H1 (cell line): ENCODE results near the gene CLDN25. TPM values are rescaled to one million over a fixed set of nuclear protein-coding genes. Genes with fewer than 3 reads are reported as not detected.

Experiments used
- CTCF ChIA-PET: fragments of 300-600 bp; sonication (Branson Sonifier 250); formaldehyde crosslinking; loops from one replicate; lab custom pipeline; 2021; ENCODE audit not compliant: partially characterized antibody; lab: Charles Lee
- POLR2A ChIA-PET: fragments of 300-600 bp; sonication (Branson Sonifier 250); formaldehyde crosslinking; loops from one replicate; lab custom pipeline; 2021; ENCODE audit warnings: inconsistent platforms; ENCODE audit not compliant: partially characterized antibody; lab: Charles Lee
- DNase-seq, 2 experiments: peaks; one replicate each; pipeline versions ENCODE4 v3.0.0 to v3.0.0-alpha.2; 2010 to 2022; ENCODE audit warnings: low spot score in 2 of 2, low read depth in 1 of 2, mixed read lengths in 1 of 2
- FAIRE-seq: peaks from 2 replicates; lab custom pipeline; 2011; peaks lifted over from hg19 to GRCh38; lab: Jason Lieb, UNC
- H2AFZ ChIP-seq: 2 replicates; pipeline ENCODE4 v1.8.1; 2012; ENCODE audit warnings: low read length, inconsistent platforms
- H2AK5ac ChIP-seq: 2 replicates; pipeline ENCODE4 v1.6.1; 2013; ENCODE audit warnings: low read depth, low read length
- H2BK120ac ChIP-seq: replicated peaks from 2 replicates; pipeline ENCODE3; 2013; ENCODE audit warnings: low read depth, low read length, inconsistent platforms
- H2BK12ac ChIP-seq: 2 replicates; pipeline ENCODE4 v1.6.1; 2013; ENCODE audit warnings: low read depth, low read length
- H2BK15ac ChIP-seq: 2 replicates; pipeline ENCODE4 v1.6.1; 2013; ENCODE audit warnings: low read length
- H2BK20ac ChIP-seq: 2 replicates; pipeline ENCODE4 v1.6.1; 2013; ENCODE audit warnings: low read length
- H2BK5ac ChIP-seq: 2 replicates; pipeline ENCODE4 v1.6.1; 2013; ENCODE audit warnings: low read depth, low read length
- H3K14ac ChIP-seq: 2 replicates; pipeline ENCODE4 v1.6.1; 2013; ENCODE audit warnings: inconsistent platforms; ENCODE audit not compliant: insufficient read length
- H3K18ac ChIP-seq: 2 replicates; pipeline ENCODE4 v1.6.1; 2013; ENCODE audit warnings: low read length; ENCODE audit errors: extremely low read depth
- H3K23ac ChIP-seq: 2 replicates; pipeline ENCODE4 v1.6.1; 2013; ENCODE audit warnings: inconsistent platforms; ENCODE audit not compliant: insufficient read length
- H3K23me2 ChIP-seq: 2 replicates; pipeline ENCODE4 v1.6.1; 2013; ENCODE audit warnings: low read depth, low read length
- H3K27ac ChIP-seq: 2 replicates; pipeline ENCODE4 v1.6.1; 2011; ENCODE audit warnings: low read depth, low read length, inconsistent platforms
- H3K27me3 ChIP-seq, 4 experiments: replicated peaks in 1 of 4; 1 replicate in 1 of 4; 2 replicates in 3 of 4; pipeline versions ENCODE4 v1.6.1 to v1.8.1; 2011 to 2013; ENCODE audit warnings: low read length in 3 of 4, mild to moderate bottlenecking in 3 of 4, inconsistent platforms in 2 of 4, mixed read lengths in 2 of 4, moderate library complexity in 1 of 4; ENCODE audit not compliant: control insufficient read depth in 3 of 4, insufficient read depth in 3 of 4; ENCODE audit errors: extremely low read depth in 1 of 4
- H3K36me3 ChIP-seq, 4 experiments: 2 replicates each; pipeline versions ENCODE4 v1.6.1 to v1.8.1; 2011 to 2013; ENCODE audit warnings: mild to moderate bottlenecking in 4 of 4, low read length in 3 of 4, moderate library complexity in 2 of 4, control low read depth in 1 of 4, inconsistent platforms in 1 of 4; ENCODE audit not compliant: insufficient read depth in 4 of 4, control insufficient read depth in 2 of 4
- H3K4ac ChIP-seq: replicated peaks from 2 replicates; pipeline ENCODE3; 2013; ENCODE audit warnings: low read length, low read depth, mixed read lengths, inconsistent platforms; ENCODE audit not compliant: insufficient read length
- H3K4me1 ChIP-seq, 4 experiments: replicated peaks in 1 of 4; 1 replicate in 1 of 4; 2 replicates in 3 of 4; pipeline versions ENCODE4 v1.6.1 to v1.8.1; 2011 to 2013; ENCODE audit warnings: low read length in 3 of 4, inconsistent platforms in 2 of 4, mixed read lengths in 1 of 4; ENCODE audit not compliant: insufficient read depth in 4 of 4, control insufficient read depth in 3 of 4
- H3K4me2 ChIP-seq, 2 experiments: 2 replicates each; pipeline versions ENCODE4 v1.6.1 to v1.8.1; 2011 to 2013; ENCODE audit warnings: low read depth in 2 of 2, low read length in 2 of 2, control low read depth in 1 of 2, inconsistent platforms in 1 of 2, mild to moderate bottlenecking in 1 of 2; ENCODE audit not compliant: insufficient read depth in 1 of 2
- H3K4me3 ChIP-seq, 4 experiments: fragments of 200-600, 300-600 bp in 1 of 4; sonication (generic), shearing (Covaris generic), sonication (Bioruptor Twin) in 1 of 4; 2 replicates each; pipeline versions ENCODE4 v1.5.1 to v1.8.1; 2011 to 2016; ENCODE audit warnings: low read length in 4 of 4, low read depth in 3 of 4, control low read depth in 2 of 4, inconsistent platforms in 2 of 4, mild to moderate bottlenecking in 2 of 4, mixed read lengths in 1 of 4, moderate library complexity in 1 of 4; ENCODE audit not compliant: insufficient read depth in 2 of 4; ENCODE audit errors: extremely low read depth in 1 of 4
- H3K56ac ChIP-seq: replicated peaks from 2 replicates; pipeline ENCODE3; 2013; ENCODE audit warnings: low read depth, mild to moderate bottlenecking, mixed read lengths, low read length, inconsistent platforms; ENCODE audit not compliant: insufficient read length
- H3K79me1 ChIP-seq: 2 replicates; pipeline ENCODE4 v1.6.1; 2013; ENCODE audit warnings: low read depth, low read length, control low read depth
- H3K79me2 ChIP-seq, 2 experiments: 2 replicates each; pipeline versions ENCODE4 v1.6.1 to v1.8.1; 2012 to 2013; ENCODE audit warnings: low read length in 2 of 2, mild to moderate bottlenecking in 2 of 2, inconsistent platforms in 1 of 2; ENCODE audit not compliant: insufficient read depth in 2 of 2, control insufficient read depth in 1 of 2
- H3K9ac ChIP-seq, 4 experiments: replicated peaks in 1 of 4; 1 replicate in 1 of 4; 2 replicates in 3 of 4; pipeline versions ENCODE4 v1.6.1 to v1.8.1; 2011 to 2013; ENCODE audit warnings: low read depth in 3 of 4, low read length in 3 of 4, control low read depth in 2 of 4, mild to moderate bottlenecking in 2 of 4, moderate library complexity in 2 of 4, inconsistent platforms in 1 of 4; ENCODE audit errors: extremely low read depth in 1 of 4
- H3K9me3 ChIP-seq, 2 experiments: 2 replicates each; pipeline versions ENCODE4 v1.6.1 to v1.8.1; 2012 to 2013; ENCODE audit warnings: mild to moderate bottlenecking in 2 of 2, moderate library complexity in 2 of 2, control low read depth in 1 of 2, inconsistent platforms in 1 of 2, low read depth in 1 of 2, low read length in 1 of 2, mixed read lengths in 1 of 2; ENCODE audit not compliant: insufficient read depth in 2 of 2
- H4K20me1 ChIP-seq, 2 experiments: replicated peaks in 1 of 2; 2 replicates each; pipeline versions ENCODE3 to v1.8.1; 2011 to 2013; ENCODE audit warnings: inconsistent platforms in 2 of 2, low read length in 2 of 2, mild to moderate bottlenecking in 1 of 2; ENCODE audit not compliant: insufficient read depth in 2 of 2, control insufficient read depth in 1 of 2
- H4K5ac ChIP-seq: 2 replicates; pipeline ENCODE4 v1.6.1; 2013; ENCODE audit warnings: low read length, low read depth, mixed read lengths, inconsistent platforms; ENCODE audit not compliant: insufficient read length
- H4K8ac ChIP-seq: 2 replicates; pipeline ENCODE4 v1.8.0; 2013; ENCODE audit warnings: mild to moderate bottlenecking, moderate library complexity, low read length, inconsistent platforms; ENCODE audit not compliant: insufficient read depth; ENCODE audit errors: extremely low read depth
- H4K91ac ChIP-seq: replicated peaks from 2 replicates; pipeline ENCODE3; 2013; ENCODE audit warnings: low read length, mixed read lengths, inconsistent platforms; ENCODE audit not compliant: insufficient read length
- CEBPB ChIP-seq: IDR thresholded peaks from 2 replicates; pipeline ENCODE4 v1.6.1; 2012; ENCODE audit warnings: low read depth, low read length
- CHD1 ChIP-seq: IDR thresholded peaks from 2 replicates; pipeline ENCODE4 v1.6.1; 2012; ENCODE audit warnings: low read depth, low read length, improper control_type of control experiment
- CTCF ChIP-seq, 3 experiments: IDR thresholded peaks; 1 replicate in 2 of 3; 2 replicates in 1 of 3; pipeline versions ENCODE4 v1.5.1 to v1.6.1; 2011; ENCODE audit warnings: low read length in 3 of 3, mild to moderate bottlenecking in 3 of 3, inconsistent platforms in 2 of 3, low read depth in 1 of 3, moderate library complexity in 1 of 3; ENCODE audit not compliant: insufficient read depth in 1 of 3; ENCODE audit errors: control extremely low read depth in 1 of 3
- EZH2 ChIP-seq: fragments of 200-600 bp; sonication (generic); IDR thresholded peaks from 2 replicates; pipeline ENCODE4 v1.7.1; 2012; ENCODE audit warnings: low read depth, mild to moderate bottlenecking, moderate library complexity, low read length, inconsistent platforms; ENCODE audit not compliant: severe bottlenecking
- KDM4A ChIP-seq: IDR thresholded peaks from one replicate; pipeline ENCODE4 v1.7.1; 2012; ENCODE audit warnings: low read depth, mild to moderate bottlenecking, moderate library complexity, low read length, inconsistent platforms; ENCODE audit not compliant: severe bottlenecking
- NANOG ChIP-seq: IDR thresholded peaks from 2 replicates; pipeline ENCODE4 v1.6.1; 2011; ENCODE audit warnings: low read length, low read depth, mild to moderate bottlenecking, inconsistent platforms; ENCODE audit not compliant: insufficient read depth, poor library complexity, severe bottlenecking
- NRF1 ChIP-seq: IDR thresholded peaks from 2 replicates; pipeline ENCODE4 v1.6.1; 2011; ENCODE audit warnings: mild to moderate bottlenecking, low read depth, low read length, improper control_type of control experiment
- POLR2AphosphoS5 ChIP-seq: IDR thresholded peaks from 2 replicates; pipeline ENCODE4 v1.6.1; 2011; ENCODE audit warnings: low read depth, low read length
- RBBP5 ChIP-seq: IDR thresholded peaks from 2 replicates; pipeline ENCODE4 v1.7.1; 2012; ENCODE audit warnings: low read depth, mild to moderate bottlenecking, inconsistent platforms, low read length, moderate library complexity, borderline replicate concordance
- USF2 ChIP-seq: IDR thresholded peaks from 2 replicates; pipeline ENCODE4 v1.6.1; 2011; ENCODE audit warnings: low read length, improper control_type of control experiment
- YY1 ChIP-seq: IDR thresholded peaks from 2 replicates; pipeline ENCODE4 v1.6.1; 2011; ENCODE audit warnings: low read depth, mild to moderate bottlenecking, low read length
- WGBS, 2 experiments: shearing (Covaris generic) in 1 of 2; methylation state at CpG; one replicate each; pipeline versions ENCODE4 v1.1.6 to v1.1.7; 2013 to 2015; ENCODE audit warnings: low lambda C conversion rate in 2 of 2, mixed read lengths in 2 of 2, inconsistent platforms in 1 of 2, low coverage in 1 of 2, missing lambda C conversion rate in 1 of 2; ENCODE audit not compliant: insufficient replicate concordance in 2 of 2, insufficient coverage in 1 of 2, insufficient read length in 1 of 2; ENCODE audit errors: extremely low coverage in 1 of 2, missing lambda C conversion rate in 1 of 2; 5-methylcytosine and 5-hydroxymethylcytosine counted together
- polyA plus RNA-seq, 7 experiments: library from polyadenylated mRNA; depleted of rRNA in 3 of 7; stranded (reverse) in 5 of 7; unstranded in 2 of 7; fragments of >200 nt in 5 of 7; fragments of 200-250 nt in 2 of 7; gene quantifications; 1 replicate in 5 of 7; 2 replicates in 1 of 7; 4 replicates in 1 of 7; pipeline versions ENCODE4 v1.2.1 to v1.2.3, GENCODE V29; 2011 to 2013; ENCODE audit warnings: missing spikeins in 2 of 7, mixed read lengths in 2 of 7
- total RNA-seq: library from RNA; stranded (reverse); fragmentation: NEBNext Ultra II Directional; extraction: Animal tissue kit (Norgen Biotek cat#: 25700); gene quantifications from 2 replicates; pipeline ENCODE4 v1.2.1, GENCODE V29; 2021

Gene CLDN25
- total and polyA plus RNA-seq, 2 of the 8 experiments (the other 6 are each of a cell fraction or from before 2014, with no cell fraction given) = not detected

DNA sequence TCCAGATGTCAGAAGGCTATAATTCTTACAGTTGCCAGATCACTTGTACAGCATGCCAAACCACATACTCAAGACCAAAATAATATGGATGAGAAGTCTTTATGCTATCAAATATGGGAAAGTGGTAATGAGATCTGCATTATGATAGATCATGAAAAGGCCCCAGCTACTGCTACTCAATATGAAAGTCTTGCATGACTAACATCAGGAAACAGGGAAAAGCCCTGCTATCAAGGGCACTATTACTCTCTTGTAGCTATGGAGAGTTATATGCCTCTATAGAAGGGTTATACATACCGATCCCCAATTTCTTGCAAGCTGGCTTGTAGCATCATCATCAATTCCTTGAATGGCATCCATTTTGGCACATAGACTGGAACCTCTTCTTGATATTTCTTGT is 43.3 kb upstream of the CLDN25 start:
- no peak overlapping the region for H3K4me3 ChIP-seq
- no peak overlapping the region for H2BK15ac ChIP-seq
- no peak overlapping the region for H4K8ac ChIP-seq
- peaks cover 0 to 62% (median 35%) of the 10 kb centered on the region in 4 experiments; a peak in 7 of 8 replicates for H3K36me3 ChIP-seq
- H2AFZ ChIP-seq = no peak overlapping the region
- H4K20me1 ChIP-seq = no peaks in the 10 kb centered on the region
- no peak overlapping the region for H4K5ac ChIP-seq
- no peak overlapping the region for H2BK5ac ChIP-seq
- no peaks in the 10 kb centered on the region for H3K9me3 ChIP-seq
- no peak overlapping the region for H3K14ac ChIP-seq
- no peak overlapping the region for H2AK5ac ChIP-seq
- H3K27ac ChIP-seq = no peak overlapping the region
- H4K91ac ChIP-seq = no peak overlapping the region
- no peaks in the 10 kb centered on the region for H3K79me1 ChIP-seq
- no peak overlapping the region for H3K4ac ChIP-seq
- no peak overlapping the region for H3K4me2 ChIP-seq
- no peak overlapping the region for H2BK20ac ChIP-seq
- ChIA-PET CTCF (no interaction called here), POLR2A (no interaction called here)
- no peaks in the 10 kb centered on the region for H3K4me1 ChIP-seq
- no peaks in the 10 kb centered on the region for H3K27me3 ChIP-seq
- H3K23ac ChIP-seq = no peak overlapping the region
- no peak overlapping the region for H3K56ac ChIP-seq
- H3K23me2 ChIP-seq = no peaks in the 10 kb centered on the region
- H3K9ac ChIP-seq = no peak overlapping the region
- 94% methylated on average over 1 of the region's 1 CpG; no CpG with 5 or more reads in 1 of the 2 experiments for WGBS, 2 experiments
- H3K18ac ChIP-seq = no peak overlapping the region
- no peaks in the 10 kb centered on the region for H3K79me2 ChIP-seq
- H2BK12ac ChIP-seq = no peak overlapping the region
- H2BK120ac ChIP-seq = no peak overlapping the region
- FAIRE-seq (no peak), DNase-seq (no peak)
- no peak for TF ChIP-seq YY1
- no peak for TF ChIP-seq NANOG
- no peak for TF ChIP-seq KDM4A
- no peak for TF ChIP-seq NRF1
- no peak for TF ChIP-seq RBBP5
- TF ChIP-seq CHD1 = no peak
- TF ChIP-seq USF2 = no peak
- no peak for TF ChIP-seq CEBPB
- TF ChIP-seq EZH2 = no peak
- TF ChIP-seq POLR2AphosphoS5 = no peak
- no peak for TF ChIP-seq CTCF (IDR thresholded peaks at IDR 0.05; ENCODE audit: control extremely low read depth in 1 of 3, insufficient read depth in 1 of 3, low read depth in 1 of 3, low read length in 3 of 3)
